NB4 (cell line): Measurements from ENCODE around the gene RAB11B.

Experiments
- CTCF ChIP-seq: IDR thresholded peaks from one replicate; pipeline ENCODE4 v1.5.1; 2012; ENCODE audit warnings: low read depth, low read length
- MAX ChIP-seq: IDR thresholded peaks from 2 replicates; pipeline ENCODE4 v1.6.1; 2011; ENCODE audit warnings: low read depth, low read length
- POLR2A ChIP-seq: IDR thresholded peaks from 2 replicates; pipeline ENCODE4 v1.6.1; 2011; ENCODE audit warnings: mild to moderate bottlenecking; ENCODE audit not compliant: insufficient read length; ENCODE audit errors: extremely low read depth

GRCh38 chr19:8403820-8404109 lies 13.6 kb downstream of the RAB11B start:
- TF ChIP-seq CTCF (no peak), POLR2A (no peak), MAX (no peak)
